Subcutaneous adipose tissue (tissue), 4 donors: ENCODE measurements around the gene RNF148. TPM values are rescaled to one million over a fixed set of nuclear protein-coding genes. Genes with fewer than 3 reads are reported as not detected.

Experiments used
- total RNA-seq, 4 donors: library from RNA; depleted of rRNA; stranded (reverse); fragments of >200 nt; gene quantifications; one replicate each; pipeline ENCODE4 v1.1.0, GENCODE V29; 2016
- TF ChIP-seq, protein P1 (sequence below): fragments of 450-650 bp; IDR thresholded peaks from one replicate; pipeline ENCODE4 v1.5.1; 2016; ENCODE audit warnings: low read depth, mild to moderate bottlenecking, control low read depth, antibody characterized with exemption, moderate library complexity

The RNF148 gene, protein sequence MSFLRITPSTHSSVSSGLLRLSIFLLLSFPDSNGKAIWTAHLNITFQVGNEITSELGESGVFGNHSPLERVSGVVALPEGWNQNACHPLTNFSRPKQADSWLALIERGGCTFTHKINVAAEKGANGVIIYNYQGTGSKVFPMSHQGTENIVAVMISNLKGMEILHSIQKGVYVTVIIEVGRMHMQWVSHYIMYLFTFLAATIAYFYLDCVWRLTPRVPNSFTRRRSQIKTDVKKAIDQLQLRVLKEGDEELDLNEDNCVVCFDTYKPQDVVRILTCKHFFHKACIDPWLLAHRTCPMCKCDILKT
- 1 to 10 TPM in 3 of 4 donors, under 1 TPM in 1; 0.85 to 8.1 (median 2.4) TPM for total RNA-seq

DNA sequence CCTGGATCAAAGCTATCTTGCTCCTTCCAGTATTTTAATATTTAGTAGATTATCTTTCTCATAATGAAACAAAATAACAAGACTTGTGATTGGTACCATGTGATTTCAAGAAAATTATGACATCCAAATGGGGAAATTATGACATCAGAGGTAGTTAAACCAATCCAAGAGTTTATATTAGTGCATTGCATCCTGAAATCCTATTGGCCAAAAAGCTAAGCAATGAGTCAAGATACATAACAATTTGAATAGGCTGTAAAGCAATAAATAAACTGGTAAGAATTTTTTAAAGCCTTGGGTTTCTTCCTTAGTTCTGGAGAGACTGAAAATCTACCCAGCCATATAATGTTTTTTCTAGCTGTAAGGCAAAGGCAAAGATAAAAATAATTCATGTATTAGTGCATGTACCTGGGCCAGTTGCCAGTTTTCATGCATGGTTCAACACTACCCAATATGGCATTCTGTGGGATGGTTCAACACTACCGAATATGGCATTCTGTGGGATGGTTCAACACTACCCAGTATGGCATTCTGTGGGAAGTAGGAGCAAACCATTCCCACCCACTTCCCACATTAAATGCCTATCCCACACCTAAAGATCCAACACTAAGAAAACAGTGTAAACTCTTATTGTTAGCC is at the start of gene RNF148:
Gene RNF148 (minus strand): TSS at position 51 of the 639 bp plus-strand sequence. CDS start 172 bp downstream, outside the sequence.
- TF ChIP-seq, protein P1, sequence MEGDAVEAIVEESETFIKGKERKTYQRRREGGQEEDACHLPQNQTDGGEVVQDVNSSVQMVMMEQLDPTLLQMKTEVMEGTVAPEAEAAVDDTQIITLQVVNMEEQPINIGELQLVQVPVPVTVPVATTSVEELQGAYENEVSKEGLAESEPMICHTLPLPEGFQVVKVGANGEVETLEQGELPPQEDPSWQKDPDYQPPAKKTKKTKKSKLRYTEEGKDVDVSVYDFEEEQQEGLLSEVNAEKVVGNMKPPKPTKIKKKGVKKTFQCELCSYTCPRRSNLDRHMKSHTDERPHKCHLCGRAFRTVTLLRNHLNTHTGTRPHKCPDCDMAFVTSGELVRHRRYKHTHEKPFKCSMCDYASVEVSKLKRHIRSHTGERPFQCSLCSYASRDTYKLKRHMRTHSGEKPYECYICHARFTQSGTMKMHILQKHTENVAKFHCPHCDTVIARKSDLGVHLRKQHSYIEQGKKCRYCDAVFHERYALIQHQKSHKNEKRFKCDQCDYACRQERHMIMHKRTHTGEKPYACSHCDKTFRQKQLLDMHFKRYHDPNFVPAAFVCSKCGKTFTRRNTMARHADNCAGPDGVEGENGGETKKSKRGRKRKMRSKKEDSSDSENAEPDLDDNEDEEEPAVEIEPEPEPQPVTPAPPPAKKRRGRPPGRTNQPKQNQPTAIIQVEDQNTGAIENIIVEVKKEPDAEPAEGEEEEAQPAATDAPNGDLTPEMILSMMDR, result no peak

DNA sequence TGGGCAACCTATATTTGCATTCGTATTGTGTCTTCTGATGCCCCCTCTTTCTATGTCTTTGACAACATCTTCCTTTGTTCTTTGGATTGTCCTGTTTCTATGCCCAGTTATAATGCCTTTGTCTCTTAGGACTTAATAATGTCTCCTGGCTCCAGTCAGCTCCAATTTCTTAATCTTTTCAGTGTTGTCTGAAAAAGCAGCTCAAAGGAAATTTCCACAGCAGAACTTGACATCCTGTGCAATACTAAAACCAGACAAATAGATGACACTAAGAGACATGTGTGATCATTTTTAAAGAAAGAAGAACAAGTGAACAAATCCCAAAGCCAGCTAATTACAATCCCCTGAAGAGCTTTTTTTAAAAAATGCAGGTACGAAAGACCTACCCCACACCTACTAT is 47.7 kb upstream of the RNF148 start:
- TF ChIP-seq, protein P1, result no peak

DNA sequence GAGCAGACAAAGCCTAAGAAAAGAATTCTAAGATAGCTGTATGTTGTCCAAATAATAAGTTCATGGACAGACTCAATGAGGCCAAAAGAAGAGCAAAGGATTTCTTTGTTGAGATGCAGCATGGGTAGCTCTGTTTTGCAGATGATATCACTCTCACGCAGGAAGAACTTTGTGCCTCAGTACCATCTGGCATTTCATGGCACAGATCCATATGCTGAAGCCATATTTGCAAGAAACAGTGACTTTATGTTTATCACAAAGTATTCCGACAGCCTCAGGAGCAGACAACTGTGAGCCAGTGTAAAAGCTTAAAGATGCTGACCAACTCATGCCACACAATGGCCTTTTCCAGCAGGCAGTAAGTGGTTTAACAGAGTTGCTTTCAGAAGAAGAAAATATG is 45.5 kb upstream of the RNF148 start:
- TF ChIP-seq, protein P1, result no peak

DNA sequence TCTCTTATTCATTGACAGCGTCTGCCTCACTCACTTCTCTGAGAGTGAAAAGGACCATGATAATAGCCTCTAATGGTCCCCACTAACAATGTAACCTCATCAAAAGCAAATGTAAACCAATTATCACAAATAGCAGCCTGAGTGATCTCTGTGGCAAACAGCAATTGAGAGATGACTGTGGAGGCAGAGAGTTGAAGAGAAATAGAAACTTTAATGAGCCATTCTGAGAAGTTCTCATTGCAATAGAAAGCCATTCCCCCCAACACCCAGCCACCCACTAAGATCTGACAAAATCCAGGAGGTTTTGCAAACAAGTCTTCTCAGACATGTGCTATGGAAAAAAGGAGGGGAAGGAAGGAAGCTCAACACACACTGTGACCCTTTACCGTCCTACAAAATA is 44.2 kb upstream of the RNF148 start:
- TF ChIP-seq, protein P1, result no peak

DNA sequence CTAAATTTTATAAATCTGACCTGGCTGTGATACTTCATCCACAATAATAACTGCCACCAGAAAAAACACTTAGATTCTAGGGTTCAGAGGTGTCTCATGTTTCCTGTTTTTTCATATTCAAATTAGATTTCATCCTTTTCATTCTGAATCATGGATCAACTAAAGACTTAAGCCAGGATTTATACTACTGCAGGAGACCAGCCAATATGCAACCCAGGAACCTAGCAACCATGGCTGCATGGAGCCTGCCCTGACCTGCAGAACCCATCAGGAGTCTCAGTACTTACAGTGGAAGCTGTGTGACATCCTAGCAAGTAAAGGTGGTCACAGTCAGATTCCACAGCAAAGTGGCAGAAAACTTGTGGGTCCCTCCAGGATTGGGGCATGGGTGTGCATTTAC is 40.5 kb upstream of the RNF148 start:
- TF ChIP-seq, protein P1, result no peak

DNA sequence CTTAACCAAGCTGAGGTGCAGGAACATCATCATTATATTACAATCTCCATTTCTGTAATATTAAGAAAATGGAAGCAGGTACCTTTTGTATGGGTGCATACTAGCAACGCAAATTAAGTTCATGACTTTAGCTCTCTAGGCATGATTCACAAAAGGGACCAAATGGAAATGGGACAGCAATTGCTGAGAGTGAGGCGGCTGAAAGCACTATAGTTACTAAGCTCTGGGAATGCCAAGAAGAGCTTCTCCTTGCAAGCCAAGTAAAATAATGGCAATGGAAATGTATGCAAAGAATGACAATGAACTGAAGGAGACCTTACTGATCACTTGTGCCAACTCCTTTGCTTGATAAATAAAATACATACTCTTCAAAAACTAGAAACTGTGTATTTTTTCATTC is 36.2 kb upstream of the RNF148 start:
- TF ChIP-seq, protein P1, result no peak

DNA sequence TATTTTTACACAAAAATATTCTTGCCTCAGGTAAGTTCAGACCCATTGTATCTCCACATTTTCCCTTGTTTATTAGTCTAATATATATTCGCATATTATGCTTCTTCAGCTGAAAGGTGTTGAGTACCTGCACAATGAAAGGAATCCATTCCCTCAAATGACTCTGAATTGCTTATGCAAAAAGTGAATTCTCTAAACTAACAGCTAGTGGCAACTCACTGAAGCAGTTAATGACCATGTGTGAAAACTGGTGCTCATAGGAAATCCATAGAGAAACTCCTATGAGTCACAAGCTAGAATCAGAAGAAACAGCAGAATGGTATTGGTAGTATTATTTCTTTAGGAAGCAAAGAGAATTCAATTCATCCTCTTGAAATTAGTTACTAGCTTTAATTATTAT is 33.5 kb upstream of the RNF148 start:
- TF ChIP-seq, protein P1, result no peak
